Measurements from ENCODE around the gene MMP14. TPM values are rescaled to one million over a fixed set of nuclear protein-coding genes. Genes with fewer than 3 reads are reported as not detected.
A peak's percentile ranks its signal among the peaks of the same experiment; 100 is the strongest.
"Not testable (repeated sequence)": the region's sequence is repeated elsewhere in the genome, so short reads cannot be mapped to it uniquely, and the experiment has no call there.

The MMP14 gene
- total RNA-seq (2014; rRNA removed; shearing (Covaris generic)): 138 and 143 TPM in 2 replicates
- 169 and 195 TPM in 2 replicates for polyA plus RNA-seq (2015; cell fraction: cytosol; rRNA removed)
- 94.0 and 104 TPM in 2 replicates for polyA plus RNA-seq (2015; cell fraction: nucleus; rRNA removed)

- DNase-seq (ENCODE audit: low read depth, low spot score): peak; percentile 83
- in situ Hi-C loops (cut with HindIII; ENCODE audit: low pct_unique_long_range_greater_than_20kb, low sequenced_read_pairs): no loop called here
These were observed at the start of gene MMP14 for GRCh38 chr14:22836301-22837113. MMP14 (plus strand) TSS chr14:22836585; CDS start chr14:22836818, 233 bp downstream.

- in situ Hi-C loops (cut with HindIII; ENCODE audit: low pct_unique_long_range_greater_than_20kb, low sequenced_read_pairs): no loop called here
- DNase-seq (ENCODE audit: low read depth, low spot score): no peak
These were observed 49.7 kb upstream of the MMP14 start for GRCh38 chr14:22786685-22787084.

GRCh38 chr14:22791301-22791700, 45.1 kb upstream of the MMP14 start:
- in situ Hi-C loops (cut with HindIII; ENCODE audit: low pct_unique_long_range_greater_than_20kb, low sequenced_read_pairs): no loop called here
- DNase-seq (ENCODE audit: low read depth, low spot score): no peak

GRCh38 chr14:22792158-22792557, 44.2 kb upstream of the MMP14 start:
- no peak for DNase-seq (ENCODE audit: low read depth, low spot score)
- in situ Hi-C loops (cut with HindIII; ENCODE audit: low pct_unique_long_range_greater_than_20kb, low sequenced_read_pairs): no loop called here

GRCh38 chr14:22793550-22793949, 42.8 kb upstream of the MMP14 start:
- in situ Hi-C loops (cut with HindIII; ENCODE audit: low pct_unique_long_range_greater_than_20kb, low sequenced_read_pairs); DNase-seq (ENCODE audit: low read depth, low spot score): not testable (repeated sequence)

GRCh38 chr14:22793976-22794375, 42.4 kb upstream of the MMP14 start:
- no peak for DNase-seq (ENCODE audit: low read depth, low spot score)
- in situ Hi-C loops (cut with HindIII; ENCODE audit: low pct_unique_long_range_greater_than_20kb, low sequenced_read_pairs): no loop called here

- no peak for DNase-seq (ENCODE audit: low read depth, low spot score)
- in situ Hi-C loops (cut with HindIII; ENCODE audit: low pct_unique_long_range_greater_than_20kb, low sequenced_read_pairs): no loop called here
These were observed 41.8 kb upstream of the MMP14 start for GRCh38 chr14:22794551-22794951.

GRCh38 chr14:22796087-22796707, 40.2 kb upstream of the MMP14 start:
- DNase-seq (ENCODE audit: low read depth, low spot score): no peak
- in situ Hi-C loops (cut with HindIII; ENCODE audit: low pct_unique_long_range_greater_than_20kb, low sequenced_read_pairs): no loop called here

GRCh38 chr14:22797017-22797917, 39.1 kb upstream of the MMP14 start:
- in situ Hi-C loops (cut with HindIII; ENCODE audit: low pct_unique_long_range_greater_than_20kb, low sequenced_read_pairs): no loop called here
- DNase-seq (ENCODE audit: low read depth, low spot score): no peak

- in situ Hi-C loops (cut with HindIII; ENCODE audit: low pct_unique_long_range_greater_than_20kb, low sequenced_read_pairs): no loop called here
- DNase-seq (ENCODE audit: low read depth, low spot score): no peak
These were observed 37.9 kb upstream of the MMP14 start for GRCh38 chr14:22798528-22798927.

- in situ Hi-C loops (cut with HindIII; ENCODE audit: low pct_unique_long_range_greater_than_20kb, low sequenced_read_pairs): no loop called here
These were observed 36.0 kb upstream of the MMP14 start for GRCh38 chr14:22800346-22800745.

GRCh38 chr14:22801716-22802115, 34.7 kb upstream of the MMP14 start:
- DNase-seq (ENCODE audit: low read depth, low spot score): no peak
- in situ Hi-C loops (cut with HindIII; ENCODE audit: low pct_unique_long_range_greater_than_20kb, low sequenced_read_pairs): no loop called here

More at GRCh38 chr14:22800346-22800745, 36.0 kb upstream of the MMP14 start:
- DNase-seq (ENCODE audit: low read depth, low spot score): no peak

- in situ Hi-C loops (cut with HindIII; ENCODE audit: low pct_unique_long_range_greater_than_20kb, low sequenced_read_pairs): no loop called here
These were observed 33.3 kb upstream of the MMP14 start for GRCh38 chr14:22802860-22803686.

GRCh38 chr14:22803687-22803974, 32.8 kb upstream of the MMP14 start:
- in situ Hi-C loops (cut with HindIII; ENCODE audit: low pct_unique_long_range_greater_than_20kb, low sequenced_read_pairs): no loop called here
- no peak for DNase-seq (ENCODE audit: low read depth, low spot score)

More at GRCh38 chr14:22802860-22803686, 33.3 kb upstream of the MMP14 start:
- no peak for DNase-seq (ENCODE audit: low read depth, low spot score)

GRCh38 chr14:22805235-22805634, 31.1 kb upstream of the MMP14 start:
- in situ Hi-C loops (cut with HindIII; ENCODE audit: low pct_unique_long_range_greater_than_20kb, low sequenced_read_pairs); DNase-seq (ENCODE audit: low read depth, low spot score): not testable (repeated sequence)

GRCh38 chr14:22807432-22808087, 28.8 kb upstream of the MMP14 start:
- no peak for DNase-seq (ENCODE audit: low read depth, low spot score)
- in situ Hi-C loops (cut with HindIII; ENCODE audit: low pct_unique_long_range_greater_than_20kb, low sequenced_read_pairs): no loop called here

All from SK-MEL-5 (cell line).